Mammary epithelial cell (primary cell): ENCODE data around the gene MEI1.

ENCODE experiments used
- EZH2 ChIP-seq: IDR thresholded peaks from 2 replicates; pipeline ENCODE4 v1.6.1; 2012; ENCODE audit warnings: low read length, inconsistent platforms, borderline replicate concordance
- TF ChIP-seq, protein P1 (sequence below), 2 donors: IDR thresholded peaks in 1 of 2; conservative IDR thresholded peaks in 1 of 2; 2 replicates each; pipeline ENCODE4 v1.5.1; 2011 to 2012; ENCODE audit warnings: inconsistent platforms in 2 of 2, low read length in 2 of 2, mild to moderate bottlenecking in 2 of 2, control low read depth in 1 of 2, low read depth in 1 of 2; ENCODE audit not compliant: insufficient read depth in 1 of 2; ENCODE audit errors: extremely low read depth in 1 of 2

GRCh38 chr22:41842996-41843970 is 144.0 kb downstream of the MEI1 start:
- TF ChIP-seq, protein P1, sequence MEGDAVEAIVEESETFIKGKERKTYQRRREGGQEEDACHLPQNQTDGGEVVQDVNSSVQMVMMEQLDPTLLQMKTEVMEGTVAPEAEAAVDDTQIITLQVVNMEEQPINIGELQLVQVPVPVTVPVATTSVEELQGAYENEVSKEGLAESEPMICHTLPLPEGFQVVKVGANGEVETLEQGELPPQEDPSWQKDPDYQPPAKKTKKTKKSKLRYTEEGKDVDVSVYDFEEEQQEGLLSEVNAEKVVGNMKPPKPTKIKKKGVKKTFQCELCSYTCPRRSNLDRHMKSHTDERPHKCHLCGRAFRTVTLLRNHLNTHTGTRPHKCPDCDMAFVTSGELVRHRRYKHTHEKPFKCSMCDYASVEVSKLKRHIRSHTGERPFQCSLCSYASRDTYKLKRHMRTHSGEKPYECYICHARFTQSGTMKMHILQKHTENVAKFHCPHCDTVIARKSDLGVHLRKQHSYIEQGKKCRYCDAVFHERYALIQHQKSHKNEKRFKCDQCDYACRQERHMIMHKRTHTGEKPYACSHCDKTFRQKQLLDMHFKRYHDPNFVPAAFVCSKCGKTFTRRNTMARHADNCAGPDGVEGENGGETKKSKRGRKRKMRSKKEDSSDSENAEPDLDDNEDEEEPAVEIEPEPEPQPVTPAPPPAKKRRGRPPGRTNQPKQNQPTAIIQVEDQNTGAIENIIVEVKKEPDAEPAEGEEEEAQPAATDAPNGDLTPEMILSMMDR (conservative IDR thresholded peaks at IDR 0.05 in 1 of 2, IDR thresholded peaks at IDR 0.05 in 1 of 2; ENCODE audit: extremely low read depth in 1 of 2, insufficient read depth in 1 of 2, low read depth in 1 of 2, low read length in 2 of 2) = no peak
- TF ChIP-seq EZH2 = no peak
